GM10266 (cell line): Measurements from ENCODE around the gene GFM1.

Experiments used
- DNase-seq: peaks from one replicate; pipeline ENCODE4 v3.0.0; 2012; ENCODE audit errors: extremely low spot score
- CTCF ChIP-seq: IDR thresholded peaks from 2 replicates; pipeline ENCODE4 v1.5.1; 2012; ENCODE audit warnings: mild to moderate bottlenecking, low read depth; ENCODE audit not compliant: control insufficient read depth, insufficient read depth; ENCODE audit errors: missing control alignments

Gene GFM1

DNA sequence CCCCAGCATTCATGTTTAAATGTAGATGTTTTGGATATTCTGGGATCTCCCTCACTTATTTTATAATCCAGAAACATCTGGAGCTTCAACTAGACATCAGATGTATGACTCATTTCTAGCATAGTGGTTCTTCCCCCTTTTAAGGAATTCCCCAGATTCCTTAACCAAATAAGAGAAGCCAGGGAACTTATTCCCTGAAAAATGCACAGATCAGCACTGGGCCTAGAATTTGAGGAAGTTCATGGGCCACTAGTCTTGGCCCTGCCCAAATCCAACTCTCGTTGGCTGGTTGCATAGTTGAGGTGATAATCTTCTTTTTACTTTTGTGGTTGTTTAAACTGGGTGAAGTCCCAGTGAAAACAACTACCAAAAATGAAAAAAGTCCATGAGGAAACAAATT is 67.6 kb downstream of the GFM1 start:
- no peak for DNase-seq
- no peak for TF ChIP-seq CTCF

GRCh38 chr3:158712443-158712842 is 68.1 kb downstream of the GFM1 start:
- no peak for DNase-seq
- no peak for TF ChIP-seq CTCF

DNA sequence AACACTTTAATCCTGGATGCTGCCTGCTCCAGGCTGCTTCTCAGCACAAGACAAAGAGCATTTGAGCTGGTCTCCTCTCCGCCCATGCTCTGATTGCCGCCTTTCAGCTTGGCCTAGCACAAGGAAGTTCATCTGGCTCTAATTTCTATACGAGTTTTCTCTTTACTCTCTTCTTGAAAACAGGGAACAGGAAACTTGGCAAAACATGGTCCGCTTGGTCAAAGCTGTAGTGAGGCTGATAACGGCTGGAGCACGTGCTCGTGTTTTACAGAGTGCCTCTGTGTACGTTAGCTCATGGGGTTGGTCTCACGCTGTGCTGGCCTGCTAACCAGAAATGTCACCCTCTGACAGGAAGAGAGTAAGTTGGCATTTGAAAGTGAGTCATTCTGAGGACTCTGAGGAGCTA is 68.8 kb downstream of the GFM1 start:
- no peak for DNase-seq
- no peak for TF ChIP-seq CTCF

- no peak for TF ChIP-seq CTCF
- no peak for DNase-seq
Measured at GRCh38 chr3:158717576-158717975, 73.2 kb downstream of the GFM1 start.

DNA sequence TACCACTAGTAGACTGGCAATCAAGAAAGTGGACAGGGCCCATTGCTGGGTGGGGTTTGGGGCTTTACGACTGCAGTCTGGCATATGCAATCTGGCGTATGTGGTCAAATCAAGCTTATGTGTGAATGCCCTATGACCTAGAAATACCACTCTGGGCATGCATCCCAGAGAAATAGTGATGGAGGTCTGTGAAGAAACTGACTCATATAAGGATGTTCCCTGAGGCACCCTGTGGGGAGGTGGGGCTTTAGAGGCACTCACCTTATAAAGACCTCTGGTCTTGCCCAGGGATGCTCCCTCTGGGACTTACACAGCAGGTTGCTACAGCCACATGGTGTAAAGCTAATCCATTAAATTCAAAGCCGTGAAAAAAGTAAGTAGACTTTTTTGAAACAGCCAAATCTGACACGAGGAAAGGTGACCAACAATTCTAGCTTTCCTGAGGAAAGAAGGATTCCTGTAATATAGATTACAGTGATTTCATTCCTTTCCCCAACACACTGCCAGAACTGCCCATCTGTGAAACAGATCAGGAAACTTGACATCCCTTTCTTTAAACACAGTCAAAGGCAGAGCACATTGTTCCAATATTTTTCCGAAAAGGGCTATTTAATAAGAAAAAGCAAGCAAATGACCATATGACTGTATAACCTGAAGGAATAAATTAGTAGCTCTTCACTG is 74.3 kb downstream of the GFM1 start:
- TF ChIP-seq CTCF: no peak
- DNase-seq: no peak

DNA sequence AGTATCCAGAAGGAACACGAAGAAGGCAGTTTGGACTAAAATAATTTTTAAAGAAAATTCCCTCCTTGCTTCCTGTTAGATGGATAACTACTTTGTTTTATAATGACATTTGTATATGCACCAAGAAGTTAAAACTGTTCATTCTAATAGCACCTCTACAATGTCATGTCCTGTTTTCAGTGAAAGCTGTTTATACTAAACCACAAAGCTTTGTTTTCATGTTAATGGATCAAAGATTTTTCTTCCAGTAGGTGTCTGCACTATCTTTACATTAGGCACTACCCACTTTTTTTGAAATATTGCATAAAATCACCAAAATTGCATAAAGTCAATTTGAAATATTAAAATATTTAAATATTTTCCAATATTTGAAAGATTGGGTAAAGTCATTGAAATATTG is 77.8 kb downstream of the GFM1 start:
- TF ChIP-seq CTCF: no peak
- no peak for DNase-seq

DNA sequence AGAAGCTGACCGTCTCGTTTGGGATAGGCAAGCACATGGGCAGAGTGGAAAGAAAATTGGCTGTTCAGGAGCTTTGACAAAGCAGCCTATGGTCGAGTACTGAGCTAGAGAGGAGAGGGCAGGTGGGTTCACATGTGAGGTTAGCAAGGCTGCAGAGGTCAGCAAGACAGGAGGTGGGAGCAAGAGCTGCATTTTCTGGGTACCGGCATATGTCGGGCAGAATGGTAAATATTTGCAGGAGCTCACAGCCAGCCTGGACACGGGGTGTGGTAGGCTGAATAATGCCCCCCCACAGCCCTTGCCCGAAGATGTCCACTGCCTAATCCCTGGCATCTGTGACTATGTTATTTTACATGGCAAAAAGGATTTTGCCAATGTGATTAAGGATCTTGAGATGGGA is 79.7 kb downstream of the GFM1 start:
- no peak for TF ChIP-seq CTCF
- no peak for DNase-seq
